Rectal smooth muscle tissue (tissue), 1 donor: ENCODE measurements around the gene LMOD1.

ENCODE experiments used
- H3K27ac ChIP-seq: one replicate; pipeline ENCODE4 v1.7.0; 2013; ENCODE audit warnings: low read depth, low read length, inconsistent platforms
- H3K27me3 ChIP-seq: one replicate; pipeline ENCODE4 v1.7.0; 2013; ENCODE audit warnings: low read length; ENCODE audit not compliant: control insufficient read depth, insufficient read depth
- H3K36me3 ChIP-seq: one replicate; pipeline ENCODE4 v1.7.0; 2013; ENCODE audit warnings: low read length; ENCODE audit not compliant: control insufficient read depth, insufficient read depth
- H3K4me1 ChIP-seq: one replicate; pipeline ENCODE4 v1.7.0; 2013; ENCODE audit warnings: low read length; ENCODE audit not compliant: control insufficient read depth, insufficient read depth
- H3K4me3 ChIP-seq: one replicate; pipeline ENCODE4 v1.7.0; 2013; ENCODE audit warnings: low read length
- H3K9ac ChIP-seq: one replicate; pipeline ENCODE4 v1.7.0; 2013; ENCODE audit warnings: low read length

Gene LMOD1

DNA sequence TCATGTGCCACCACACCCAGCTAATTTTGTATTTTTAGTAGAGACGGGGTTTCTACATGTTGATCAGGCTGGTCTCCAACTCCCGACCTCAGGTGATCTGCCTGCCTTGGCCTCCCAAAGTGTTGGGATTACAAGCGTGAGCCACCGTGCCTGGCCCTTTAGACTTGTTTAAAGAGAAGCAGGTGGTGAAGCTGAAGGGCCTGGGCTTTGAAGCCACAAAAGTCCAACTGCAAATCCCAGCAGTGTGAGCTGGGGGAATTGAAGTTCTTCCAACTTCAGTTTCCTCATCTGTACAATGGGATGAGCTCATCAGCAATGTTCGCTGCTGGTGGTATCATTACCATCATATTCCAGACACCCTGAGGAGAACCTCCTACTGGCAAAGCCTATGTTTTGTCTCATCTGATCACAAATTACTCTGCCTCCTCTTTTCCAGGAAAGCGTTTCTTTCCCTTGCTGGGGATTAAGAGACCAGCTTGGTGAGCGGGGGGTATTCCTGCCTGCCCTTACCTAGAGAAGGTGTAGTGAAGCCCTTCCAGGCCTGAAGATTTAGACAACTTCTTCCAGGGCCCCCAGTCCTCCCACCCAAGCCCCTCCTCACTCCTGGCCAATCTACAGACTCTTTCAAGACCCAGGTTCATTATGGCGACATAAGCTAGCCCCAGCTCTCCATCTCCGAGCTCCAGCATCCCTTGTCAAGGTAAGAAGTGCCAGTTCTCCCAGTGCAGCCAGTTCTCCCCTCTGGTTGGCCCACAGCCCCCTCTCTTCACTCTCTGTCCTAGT lies 60.1 kb downstream of the LMOD1 start:
- no peaks in the 10 kb centered on the region for H3K27me3 ChIP-seq
- H3K36me3 ChIP-seq = no peaks in the 10 kb centered on the region
- no peak overlapping the region for H3K4me3 ChIP-seq
- peaks cover 4% of the 10 kb centered on the region for H3K4me1 ChIP-seq
- H3K27ac ChIP-seq = no peak overlapping the region
- H3K9ac ChIP-seq = no peak overlapping the region

DNA sequence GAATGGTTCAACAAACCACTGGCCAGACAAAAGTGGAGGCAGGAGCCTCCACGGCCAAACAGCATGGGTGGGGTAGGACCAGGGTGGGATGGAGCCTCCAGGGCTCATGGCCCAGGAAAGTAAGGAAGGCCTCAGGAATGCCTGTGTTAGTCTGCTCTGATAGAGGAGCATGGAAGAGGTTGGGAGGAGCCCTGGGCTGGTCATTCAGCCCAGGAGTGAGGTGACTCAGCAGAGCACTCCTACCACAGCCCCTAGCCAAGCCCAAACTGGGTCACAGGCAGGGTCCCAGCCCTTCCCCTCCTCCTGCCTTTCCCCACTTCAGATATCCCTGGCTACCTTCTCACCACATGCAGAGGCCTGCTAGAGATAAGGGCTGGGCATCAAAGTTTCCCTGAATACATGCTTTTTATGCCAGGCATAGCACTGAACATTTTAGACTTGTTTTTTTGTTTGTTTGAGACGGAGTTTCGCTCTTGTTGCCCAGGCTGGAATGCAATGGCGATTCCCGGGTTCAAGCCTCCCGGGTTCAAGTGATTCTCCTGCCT lies 60.7 kb downstream of the LMOD1 start:
- H3K27me3 ChIP-seq = no peaks in the 10 kb centered on the region
- H3K27ac ChIP-seq = no peak overlapping the region
- H3K4me3 ChIP-seq = no peak overlapping the region
- no peak overlapping the region for H3K9ac ChIP-seq
- H3K4me1 ChIP-seq = peaks cover 4% of the 10 kb centered on the region
- H3K36me3 ChIP-seq = no peaks in the 10 kb centered on the region

DNA sequence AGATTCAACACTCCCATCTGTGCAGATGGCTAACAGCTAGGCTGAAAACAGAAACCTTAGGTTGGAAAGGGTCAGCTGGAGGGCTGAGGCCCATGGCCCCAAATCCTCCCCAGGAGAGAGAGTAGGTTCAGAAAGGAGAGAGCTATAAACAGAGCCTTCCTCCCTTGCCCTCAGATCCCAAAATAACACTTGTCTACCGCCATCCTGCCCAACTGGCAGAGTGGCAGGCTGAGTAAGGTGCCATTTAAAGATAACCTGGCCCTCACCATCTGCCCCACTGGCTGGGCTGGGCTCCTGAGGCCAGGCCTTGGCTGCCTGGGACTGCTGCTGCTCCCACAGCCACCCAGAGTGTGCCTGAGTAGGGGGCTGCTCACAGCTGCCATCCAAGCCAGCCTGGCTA lies 61.9 kb downstream of the LMOD1 start:
- Histone ChIP-seq H3K27me3 (no peaks in the 10 kb centered on the region), H3K27ac (no peak overlapping the region), H3K9ac (no peak overlapping the region), H3K36me3 (no peaks in the 10 kb centered on the region), H3K4me1 (peaks cover 4% of the 10 kb centered on the region), H3K4me3 (no peak overlapping the region)

DNA sequence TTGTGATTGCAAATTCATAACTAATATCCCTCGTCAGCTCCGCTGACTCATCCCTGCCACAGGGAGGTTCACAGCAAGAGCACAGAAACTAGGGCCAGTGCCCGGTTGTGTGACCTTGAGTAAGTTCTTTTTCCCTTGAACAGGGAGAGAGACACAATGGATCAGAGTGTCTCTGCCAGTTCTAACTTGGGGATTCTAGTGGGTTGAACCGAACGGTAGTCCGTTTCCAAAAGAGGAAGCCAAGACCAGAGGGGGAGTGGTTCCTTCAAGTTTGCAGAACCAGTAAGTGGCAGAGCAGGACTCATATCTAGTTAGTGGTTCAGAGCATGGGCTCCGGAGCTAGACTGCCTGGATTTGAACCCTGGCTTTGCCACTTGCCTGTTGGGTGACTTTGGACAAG lies 62.6 kb downstream of the LMOD1 start:
- no peak overlapping the region for H3K4me3 ChIP-seq
- H3K36me3 ChIP-seq = no peaks in the 10 kb centered on the region
- peaks cover 4% of the 10 kb centered on the region for H3K4me1 ChIP-seq
- H3K27ac ChIP-seq = no peak overlapping the region
- H3K9ac ChIP-seq = no peak overlapping the region
- H3K27me3 ChIP-seq = no peaks in the 10 kb centered on the region

DNA sequence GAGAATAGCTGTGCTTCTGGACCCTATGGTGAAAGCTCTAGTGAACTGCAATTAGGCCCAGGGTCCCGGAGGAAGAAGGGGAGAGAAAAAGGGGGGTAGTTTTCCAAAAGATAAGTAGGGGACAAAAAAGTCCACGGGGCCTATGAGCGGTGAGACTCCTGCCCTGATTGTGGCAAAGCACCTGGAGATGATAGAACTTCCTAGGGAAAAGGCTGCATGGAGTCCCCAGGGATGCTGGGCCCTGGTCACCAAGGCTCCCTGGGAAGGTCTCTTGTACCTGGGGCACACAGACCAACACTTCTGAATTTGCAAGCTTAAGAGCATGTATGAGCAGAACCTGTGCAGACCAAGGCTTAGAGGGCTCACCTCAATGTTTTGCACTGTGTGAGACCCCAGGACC lies 63.1 kb downstream of the LMOD1 start:
- Histone ChIP-seq H3K4me3 (no peak overlapping the region), H3K27me3 (no peaks in the 10 kb centered on the region), H3K27ac (no peak overlapping the region), H3K36me3 (no peaks in the 10 kb centered on the region), H3K4me1 (peaks cover 4% of the 10 kb centered on the region), H3K9ac (no peak overlapping the region)

DNA sequence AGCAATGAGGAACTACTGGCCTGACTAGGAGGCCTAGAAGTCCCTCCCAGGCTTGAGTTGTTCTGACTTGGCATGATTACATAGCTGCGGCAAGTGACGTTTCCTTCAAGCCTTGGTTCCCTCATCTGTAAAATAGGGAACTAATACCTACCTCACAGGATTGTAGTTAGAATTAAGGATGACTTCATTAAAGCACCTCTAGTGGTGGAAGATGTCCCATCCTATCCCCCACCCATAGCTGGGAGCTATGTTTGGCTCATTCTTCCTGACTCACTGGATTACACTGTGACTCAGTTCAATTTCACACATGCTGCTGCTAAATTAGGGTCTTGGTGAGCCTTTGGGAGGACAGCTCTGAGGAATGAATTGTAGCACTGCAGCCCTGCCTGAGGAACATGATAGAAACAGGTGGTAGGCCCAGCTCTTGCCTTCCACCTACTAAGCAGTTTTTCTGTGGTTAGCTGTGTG lies 63.6 kb downstream of the LMOD1 start:
- H3K4me1 ChIP-seq = peaks cover 8% of the 10 kb centered on the region
- no peaks in the 10 kb centered on the region for H3K27me3 ChIP-seq
- no peak overlapping the region for H3K9ac ChIP-seq
- no peak overlapping the region for H3K4me3 ChIP-seq
- no peaks in the 10 kb centered on the region for H3K36me3 ChIP-seq
- H3K27ac ChIP-seq = no peak overlapping the region

DNA sequence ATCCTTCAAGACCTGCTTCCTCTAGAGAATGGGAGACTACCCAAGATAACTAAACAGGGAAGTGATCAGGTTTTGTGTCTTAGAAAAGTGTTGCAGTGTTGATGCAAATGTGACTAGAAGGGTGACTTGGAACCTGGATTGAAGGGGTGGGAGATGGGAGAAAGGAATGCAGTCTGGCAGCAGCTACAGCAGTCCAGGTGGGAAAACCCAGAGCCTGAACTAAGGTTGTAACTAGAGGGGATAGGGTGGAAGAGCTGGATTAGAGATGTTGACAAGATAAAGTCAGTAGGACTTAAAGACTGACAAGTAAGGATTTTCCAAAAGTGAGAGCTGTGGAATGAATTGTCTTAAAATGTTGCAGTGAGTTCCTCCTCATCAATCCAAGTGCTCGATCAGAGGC lies 64.7 kb downstream of the LMOD1 start:
- Histone ChIP-seq H3K36me3 (no peaks in the 10 kb centered on the region), H3K27ac (no peak overlapping the region), H3K9ac (no peak overlapping the region), H3K27me3 (no peaks in the 10 kb centered on the region), H3K4me1 (peaks cover 8% of the 10 kb centered on the region), H3K4me3 (no peak overlapping the region)

DNA sequence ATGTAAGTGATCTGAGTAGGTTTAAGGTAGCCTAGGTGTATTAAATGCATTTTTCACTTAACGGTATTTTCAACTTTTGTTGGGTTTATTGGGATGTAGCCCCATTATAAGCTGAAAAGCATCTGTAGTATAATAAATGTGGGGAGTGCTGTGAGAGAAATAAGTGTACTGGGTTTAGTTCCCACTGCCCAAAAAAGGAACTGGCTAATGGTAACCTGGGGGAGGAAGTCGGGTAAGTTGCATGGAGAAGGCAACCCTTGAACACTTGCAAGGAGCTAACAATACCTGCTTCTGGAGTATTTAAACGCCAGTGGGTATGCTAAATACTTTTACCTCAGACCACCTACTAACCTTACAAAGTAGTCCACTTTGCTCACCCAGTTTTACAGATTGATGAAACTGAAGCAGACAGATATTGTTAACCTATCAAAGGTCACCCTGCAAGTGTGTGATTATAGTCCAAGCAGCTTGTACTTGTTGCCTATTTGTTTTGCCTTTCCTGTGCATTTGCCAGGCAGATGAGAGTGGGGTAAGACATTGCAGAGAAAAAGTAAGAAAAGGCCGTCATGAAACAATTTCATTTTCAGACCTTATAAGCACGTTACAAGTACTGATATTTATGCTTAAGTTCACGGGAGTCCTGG lies 65.3 kb downstream of the LMOD1 start:
- H3K27ac ChIP-seq = no peak overlapping the region

DNA sequence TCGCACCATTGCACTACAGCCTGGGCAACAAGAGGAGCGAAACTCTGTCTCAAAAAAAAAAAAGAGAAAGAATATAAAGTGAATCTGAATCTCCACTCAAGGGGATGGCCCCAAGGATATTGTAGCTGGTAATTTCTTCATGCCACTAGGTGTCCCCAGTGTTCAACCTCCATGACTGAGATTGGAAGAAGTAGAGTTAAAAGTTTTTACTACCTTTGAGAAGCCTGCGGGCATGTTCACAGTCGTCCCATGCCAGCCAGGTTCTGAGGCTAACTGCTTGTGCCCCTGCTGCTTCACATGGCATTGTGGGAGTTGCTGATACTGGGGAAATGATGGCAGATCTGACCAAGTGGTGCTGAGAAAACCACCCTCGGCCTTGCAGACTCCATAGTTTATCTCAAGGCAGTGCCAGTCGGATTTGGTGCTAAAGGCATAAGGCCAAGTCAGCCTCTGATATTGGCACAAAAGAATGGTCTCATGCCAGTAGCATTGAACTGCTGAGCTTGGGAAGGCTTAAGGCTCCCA lies 68.4 kb downstream of the LMOD1 start:
- no peak overlapping the region for H3K9ac ChIP-seq
- peaks cover 5% of the 10 kb centered on the region for H3K36me3 ChIP-seq
- H3K27ac ChIP-seq = no peak overlapping the region
- peaks cover 4% of the 10 kb centered on the region for H3K4me1 ChIP-seq
- H3K4me3 ChIP-seq = no peak overlapping the region
- no peaks in the 10 kb centered on the region for H3K27me3 ChIP-seq

More for the DNA sequence above, 65.3 kb downstream of the LMOD1 start:
- Histone ChIP-seq H3K36me3 (no peaks in the 10 kb centered on the region), H3K4me3 (no peak overlapping the region), H3K4me1 (peaks cover 8% of the 10 kb centered on the region), H3K27me3 (no peaks in the 10 kb centered on the region), H3K9ac (no peak overlapping the region)

DNA sequence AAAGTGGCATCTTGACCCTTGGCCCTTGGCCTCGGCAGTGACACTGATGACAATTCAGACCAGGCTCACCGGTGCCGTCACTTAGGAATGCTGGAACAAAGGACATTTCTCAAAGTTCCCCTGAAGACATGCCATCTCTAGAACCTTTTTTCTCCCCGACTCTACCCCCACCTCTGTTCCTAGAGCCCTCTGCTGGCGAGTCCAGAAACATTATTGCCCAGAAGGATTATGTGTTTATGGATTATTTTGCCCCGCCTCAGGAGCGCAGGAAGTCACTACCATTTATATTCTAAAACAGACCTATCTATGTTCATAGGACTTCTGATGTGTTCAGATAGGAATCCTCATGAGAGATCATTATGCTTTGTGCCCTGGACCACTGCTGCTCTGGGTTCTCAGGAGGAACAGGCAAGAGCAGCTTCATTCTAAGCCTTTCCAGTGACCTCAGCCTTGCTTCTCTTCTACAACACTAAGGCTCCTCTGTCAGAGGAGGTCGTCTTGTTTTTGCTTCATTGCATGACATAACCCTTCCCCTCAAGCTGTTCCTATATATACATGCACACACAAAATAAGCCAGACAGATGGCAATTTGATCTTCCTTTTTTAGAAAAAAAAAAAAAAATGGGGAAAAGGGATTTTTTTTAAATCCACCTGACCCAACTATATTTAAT lies 70.1 kb downstream of the LMOD1 start:
- H3K4me1 ChIP-seq = peaks cover 4% of the 10 kb centered on the region
- no peak overlapping the region for H3K4me3 ChIP-seq
- no peaks in the 10 kb centered on the region for H3K27me3 ChIP-seq
- peaks cover 16% of the 10 kb centered on the region for H3K36me3 ChIP-seq
- no peak overlapping the region for H3K9ac ChIP-seq
- H3K27ac ChIP-seq = no peak overlapping the region

DNA sequence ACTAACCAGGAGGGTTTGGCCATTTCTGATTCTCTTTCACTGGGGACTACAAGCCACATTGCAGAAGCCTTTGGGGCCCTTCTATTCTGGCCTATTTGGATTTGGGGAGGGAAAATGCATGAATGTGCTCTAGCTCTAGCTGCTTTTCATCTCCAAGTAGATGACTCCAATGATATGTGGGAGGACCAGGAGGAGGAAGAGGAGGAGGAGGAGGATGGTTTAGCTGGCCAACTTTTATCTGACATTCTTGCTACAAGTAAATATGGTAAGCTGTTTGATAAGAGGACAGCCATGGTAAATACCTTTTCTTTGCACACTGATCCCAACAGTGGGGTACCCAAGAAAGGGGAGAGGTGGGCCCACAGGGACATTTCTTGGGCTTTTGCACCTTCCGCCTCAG lies 71.7 kb downstream of the LMOD1 start:
- no peak overlapping the region for H3K27ac ChIP-seq
- H3K4me1 ChIP-seq = peaks cover 4% of the 10 kb centered on the region
- peaks cover 25% of the 10 kb centered on the region for H3K36me3 ChIP-seq
- no peaks in the 10 kb centered on the region for H3K27me3 ChIP-seq
- H3K4me3 ChIP-seq = no peak overlapping the region
- no peak overlapping the region for H3K9ac ChIP-seq

DNA sequence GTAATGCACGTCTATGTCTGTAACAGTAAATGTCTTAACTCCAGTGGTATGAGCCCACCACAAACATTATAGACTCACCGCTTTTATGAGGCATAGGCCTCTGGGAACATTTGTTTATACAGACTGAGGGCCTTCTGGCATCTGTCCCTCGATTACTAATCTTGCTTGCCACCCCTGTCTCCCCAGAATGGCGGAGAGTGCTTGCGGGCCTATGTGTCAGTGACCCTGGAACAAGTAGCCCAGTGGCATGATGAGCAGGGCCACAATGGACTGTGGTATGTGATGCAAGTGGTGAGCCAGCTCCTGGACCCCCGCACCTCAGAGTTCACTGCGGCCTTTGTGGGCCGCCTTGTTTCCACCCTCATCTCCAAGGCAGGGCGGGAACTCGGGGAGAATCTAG lies 76.0 kb downstream of the LMOD1 start:
- no peak overlapping the region for H3K9ac ChIP-seq
- peaks cover 38% of the 10 kb centered on the region for H3K36me3 ChIP-seq
- no peaks in the 10 kb centered on the region for H3K27me3 ChIP-seq
- no peak overlapping the region for H3K27ac ChIP-seq
- H3K4me3 ChIP-seq = no peak overlapping the region
- H3K4me1 ChIP-seq = no peaks in the 10 kb centered on the region
